GM18502 (cell line): ENCODE data around the gene OR3A3.

Source experiments
- ATAC-seq: cut with Tn5 transposase; IDR thresholded peaks from one replicate; pipeline ENCODE4 v1.9.1; 2021; ENCODE audit warnings: mild to moderate bottlenecking; ENCODE audit not compliant: unreplicated experiment, poor library complexity

Gene OR3A3

DNA sequence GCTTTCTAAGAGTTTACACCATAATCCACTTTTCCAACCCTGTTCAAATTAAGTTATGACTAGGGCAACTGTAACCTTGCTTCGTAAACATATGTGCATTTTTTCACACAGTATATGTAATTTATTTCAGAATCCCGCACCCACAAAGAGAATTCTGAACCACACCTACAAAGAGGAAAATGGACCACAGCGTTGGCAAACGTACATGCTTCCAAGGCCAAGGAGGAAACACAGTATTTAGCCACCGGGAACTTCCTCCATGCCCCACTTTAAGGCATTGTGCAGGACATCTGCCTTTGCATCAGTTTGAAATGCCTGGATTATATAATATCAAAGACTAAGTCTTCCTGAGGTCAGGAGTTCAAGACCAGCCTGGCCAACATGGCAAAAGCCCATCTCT is 58.4 kb downstream of the OR3A3 start:
- no peak for ATAC-seq

DNA sequence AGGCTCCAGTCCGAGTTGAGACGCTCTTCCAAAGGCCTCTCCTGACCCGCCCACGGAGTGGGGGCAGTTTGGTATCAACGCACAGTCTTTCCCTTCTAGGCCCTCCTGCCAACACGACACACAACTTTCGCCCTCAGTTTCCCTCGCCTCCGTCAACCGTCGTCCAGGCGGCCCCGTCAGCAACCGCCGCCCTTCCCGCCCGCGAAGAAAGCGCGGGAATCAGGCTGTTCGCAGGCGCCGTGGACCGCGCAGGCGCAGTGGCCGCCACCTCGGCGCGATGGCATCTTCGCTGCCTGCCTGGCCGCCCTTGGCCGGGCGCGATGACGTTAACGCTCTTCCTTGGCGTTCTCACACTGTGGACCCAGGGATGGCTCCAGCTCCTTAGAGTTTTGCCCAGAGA is 60.4 kb downstream of the OR3A3 start, which contains the start of gene SPATA22:
Gene SPATA22, minus strand, starts transcription at position 221 of the 400 bp plus-strand sequence. CDS start 2,494 bp downstream, outside the sequence.
- no peak for ATAC-seq

DNA sequence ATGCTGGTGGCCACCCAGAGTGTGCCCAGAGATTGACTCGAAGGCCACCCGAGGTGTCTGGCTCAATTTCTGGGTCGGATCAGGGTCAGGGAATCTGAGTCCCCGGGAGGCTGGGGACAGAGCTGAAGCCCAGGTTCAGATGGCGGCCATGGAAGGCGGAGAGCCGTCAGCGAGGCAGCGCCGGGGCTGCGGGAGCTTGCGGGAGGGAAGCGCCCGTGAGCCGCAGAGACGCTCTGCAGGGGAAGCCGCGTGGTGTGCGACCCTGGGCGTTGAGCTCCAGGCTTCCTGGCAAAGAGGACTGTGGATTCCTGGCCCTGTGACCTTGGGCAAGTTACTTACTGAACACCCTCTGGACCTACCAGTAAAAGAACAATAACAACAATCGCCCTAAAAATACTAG is 61.0 kb downstream of the OR3A3 start:
- no peak for ATAC-seq
